SK-N-SH (cell line): ENCODE results near the gene AFMID.

Experiments
- EP300 ChIP-seq, 2 experiments: IDR thresholded peaks; 2 replicates each; pipeline versions ENCODE4 v1.4.0 to v1.6.1; 2012; ENCODE audit warnings: borderline replicate concordance in 1 of 2, low read depth in 1 of 2, low read length in 1 of 2
- SMC3 ChIP-seq: IDR thresholded peaks from 2 replicates; pipeline ENCODE4 v1.6.1; 2012; ENCODE audit warnings: low read depth, low read length, improper control_type of control experiment
- YY1 ChIP-seq: IDR thresholded peaks from 2 replicates; pipeline ENCODE4 v1.4.0; 2012; ENCODE audit warnings: low read depth, mild to moderate bottlenecking
- TF ChIP-seq, protein P1 (sequence below): fragments of 200-600 bp; sonication (generic); IDR thresholded peaks from 2 replicates; pipeline ENCODE4 v1.6.1; 2017; ENCODE audit warnings: antibody characterized with exemption, mild to moderate bottlenecking, moderate library complexity

DNA sequence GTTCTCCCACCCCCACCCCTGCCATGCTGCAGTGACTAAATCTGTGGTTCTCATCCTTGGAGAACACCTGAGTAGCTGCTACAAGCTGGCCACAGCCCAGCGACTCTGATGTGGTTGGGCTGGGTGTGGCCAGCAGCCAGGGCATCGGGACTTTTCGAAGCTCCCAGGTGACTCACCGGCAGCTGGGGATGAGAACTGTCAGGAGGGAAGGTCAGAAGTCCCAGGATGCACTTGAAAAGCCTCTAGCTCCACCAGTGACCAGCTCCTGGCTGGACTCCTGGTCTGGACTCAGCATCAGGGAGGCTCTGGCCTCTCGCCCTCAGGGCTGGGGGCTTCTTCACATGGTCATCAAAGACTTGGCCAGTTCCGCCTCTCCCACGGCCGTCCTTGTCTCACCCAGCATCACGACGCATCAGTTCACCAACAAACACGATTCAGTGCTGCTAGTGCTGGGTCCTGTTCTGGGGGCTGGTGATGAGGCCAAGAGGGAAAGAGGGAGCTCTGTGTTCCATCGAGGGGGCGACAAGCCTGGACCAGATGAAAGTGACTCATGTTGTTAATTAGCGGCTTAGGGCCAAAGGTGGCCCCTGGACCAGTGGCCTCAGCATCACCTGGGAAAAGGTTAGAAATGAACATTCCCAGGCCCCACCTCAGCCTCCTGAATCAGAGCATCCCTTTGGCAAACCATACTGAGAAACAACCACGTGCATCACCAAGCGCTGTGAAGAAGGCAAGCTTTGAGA is 44.9 kb upstream of the AFMID start:
- TF ChIP-seq, protein P1, sequence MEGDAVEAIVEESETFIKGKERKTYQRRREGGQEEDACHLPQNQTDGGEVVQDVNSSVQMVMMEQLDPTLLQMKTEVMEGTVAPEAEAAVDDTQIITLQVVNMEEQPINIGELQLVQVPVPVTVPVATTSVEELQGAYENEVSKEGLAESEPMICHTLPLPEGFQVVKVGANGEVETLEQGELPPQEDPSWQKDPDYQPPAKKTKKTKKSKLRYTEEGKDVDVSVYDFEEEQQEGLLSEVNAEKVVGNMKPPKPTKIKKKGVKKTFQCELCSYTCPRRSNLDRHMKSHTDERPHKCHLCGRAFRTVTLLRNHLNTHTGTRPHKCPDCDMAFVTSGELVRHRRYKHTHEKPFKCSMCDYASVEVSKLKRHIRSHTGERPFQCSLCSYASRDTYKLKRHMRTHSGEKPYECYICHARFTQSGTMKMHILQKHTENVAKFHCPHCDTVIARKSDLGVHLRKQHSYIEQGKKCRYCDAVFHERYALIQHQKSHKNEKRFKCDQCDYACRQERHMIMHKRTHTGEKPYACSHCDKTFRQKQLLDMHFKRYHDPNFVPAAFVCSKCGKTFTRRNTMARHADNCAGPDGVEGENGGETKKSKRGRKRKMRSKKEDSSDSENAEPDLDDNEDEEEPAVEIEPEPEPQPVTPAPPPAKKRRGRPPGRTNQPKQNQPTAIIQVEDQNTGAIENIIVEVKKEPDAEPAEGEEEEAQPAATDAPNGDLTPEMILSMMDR = no peak
- TF ChIP-seq EP300 (IDR thresholded peaks at IDR 0.05; ENCODE audit: borderline replicate concordance in 1 of 2, low read depth in 1 of 2, low read length in 1 of 2) = no peak
- TF ChIP-seq YY1 = no peak
- TF ChIP-seq SMC3 = no peak
